Activated T-helper 1 cell treated with anti-CD3 and anti-CD28 coated beads, Interleukin-12 subunit alpha, Interleukin-12 subunit beta, Interleukin-2, Interleukin-4 antibody, amounts not matched to agents 30 ng/mL and 10 ng/mL and 1 ng/mL, durations not matched to agents 14 hours and 24 hours and 36 hours (primary cell): Measurements from ENCODE around the gene VWA1. TPM values are rescaled to one million over a fixed set of nuclear protein-coding genes. Genes with fewer than 3 reads are reported as not detected.

Experiments
- DNase-seq: peaks from one replicate; pipeline ENCODE4 v3.0.0; 2021; ENCODE audit warnings: low spot score
- H3K27ac Mint-ChIP-seq: one replicate; pipeline ENCODE4 v1.8.0; 2021; ENCODE audit warnings: mild to moderate bottlenecking, mixed read lengths
- H3K27me3 Mint-ChIP-seq: one replicate; pipeline ENCODE4 v1.8.0; 2022; ENCODE audit warnings: mild to moderate bottlenecking, moderate library complexity, mixed read lengths; ENCODE audit not compliant: insufficient read depth
- H3K36me3 Mint-ChIP-seq: one replicate; pipeline ENCODE4 v1.8.0; 2021; ENCODE audit warnings: low read depth, mixed read lengths
- H3K4me1 Mint-ChIP-seq: one replicate; pipeline ENCODE4 v1.8.0; 2021; ENCODE audit warnings: low read depth, mixed read lengths
- H3K4me3 Mint-ChIP-seq: one replicate; pipeline ENCODE4 v1.8.0; 2021; ENCODE audit warnings: mild to moderate bottlenecking, moderate library complexity, mixed read lengths
- H3K9me3 Mint-ChIP-seq: one replicate; pipeline ENCODE4 v1.8.0; 2021; ENCODE audit warnings: mixed read lengths
- intact Hi-C: fragments of 100-400 bp; cut with micrococcal nuclease; formaldehyde crosslinking; loops from one replicate; pipeline ENCODE4 v1.15.1; 2024
- total RNA-seq: library from RNA; stranded (reverse); gene quantifications from 2 replicates; pipeline ENCODE4 v1.2.3, GENCODE V29; 2022

VWA1 gene
- total RNA-seq, 1 donor from 2014 or later: 5.5 TPM

DNA sequence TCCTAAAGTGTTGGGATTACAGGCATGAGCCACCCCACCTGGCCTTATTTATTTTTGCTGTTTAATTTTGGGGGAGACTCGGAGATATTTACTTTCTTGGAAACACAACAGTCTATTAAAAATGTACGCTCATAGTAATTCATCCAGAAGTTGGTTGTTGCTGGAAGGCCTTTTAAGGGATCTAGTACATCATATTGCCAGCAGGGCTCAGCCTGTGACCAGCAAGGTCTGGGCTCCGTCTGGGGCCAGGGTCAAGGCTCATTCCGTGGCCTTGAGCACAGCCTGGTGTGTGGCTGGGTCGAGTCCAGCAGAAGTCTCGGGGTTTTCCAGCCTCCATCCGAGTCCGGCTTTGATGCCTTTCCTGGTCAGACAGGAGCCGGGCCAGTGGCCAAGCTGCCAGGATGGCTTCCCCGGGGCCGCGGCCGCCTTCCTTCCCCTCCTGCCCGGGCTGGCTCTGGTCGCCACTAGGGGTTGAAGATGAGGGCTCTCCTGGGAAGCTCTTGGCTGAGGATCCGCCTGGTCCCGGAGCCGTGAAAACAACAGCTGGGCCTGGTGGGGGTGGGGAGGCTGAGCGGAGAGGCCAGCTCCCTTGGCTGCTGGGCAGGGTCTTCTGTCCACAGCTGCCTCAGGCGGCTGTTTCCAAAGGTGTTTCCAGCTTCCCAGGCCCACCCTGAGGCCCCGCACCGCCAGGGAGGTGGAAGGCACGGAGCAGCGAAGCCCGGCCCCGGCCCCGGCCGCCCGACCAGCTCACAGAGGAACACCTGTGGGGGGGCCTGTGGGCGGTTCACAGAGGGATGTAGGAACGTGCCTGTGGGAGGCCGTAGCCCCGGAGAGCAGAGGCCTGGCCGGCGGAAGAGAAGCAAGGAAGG, 5.1 kb upstream of the VWA1 start:
- H3K9me3 Mint-ChIP-seq: no peaks in the 10 kb centered on the region
- H3K27me3 Mint-ChIP-seq: peaks cover 20% of the 10 kb centered on the region
- intact Hi-C loops: no loop called here
- DNase-seq: no peak
- H3K27ac Mint-ChIP-seq: no peak overlapping the region
- H3K36me3 Mint-ChIP-seq: no peaks in the 10 kb centered on the region
- H3K4me3 Mint-ChIP-seq: no peak overlapping the region
- H3K4me1 Mint-ChIP-seq: no peaks in the 10 kb centered on the region

DNA sequence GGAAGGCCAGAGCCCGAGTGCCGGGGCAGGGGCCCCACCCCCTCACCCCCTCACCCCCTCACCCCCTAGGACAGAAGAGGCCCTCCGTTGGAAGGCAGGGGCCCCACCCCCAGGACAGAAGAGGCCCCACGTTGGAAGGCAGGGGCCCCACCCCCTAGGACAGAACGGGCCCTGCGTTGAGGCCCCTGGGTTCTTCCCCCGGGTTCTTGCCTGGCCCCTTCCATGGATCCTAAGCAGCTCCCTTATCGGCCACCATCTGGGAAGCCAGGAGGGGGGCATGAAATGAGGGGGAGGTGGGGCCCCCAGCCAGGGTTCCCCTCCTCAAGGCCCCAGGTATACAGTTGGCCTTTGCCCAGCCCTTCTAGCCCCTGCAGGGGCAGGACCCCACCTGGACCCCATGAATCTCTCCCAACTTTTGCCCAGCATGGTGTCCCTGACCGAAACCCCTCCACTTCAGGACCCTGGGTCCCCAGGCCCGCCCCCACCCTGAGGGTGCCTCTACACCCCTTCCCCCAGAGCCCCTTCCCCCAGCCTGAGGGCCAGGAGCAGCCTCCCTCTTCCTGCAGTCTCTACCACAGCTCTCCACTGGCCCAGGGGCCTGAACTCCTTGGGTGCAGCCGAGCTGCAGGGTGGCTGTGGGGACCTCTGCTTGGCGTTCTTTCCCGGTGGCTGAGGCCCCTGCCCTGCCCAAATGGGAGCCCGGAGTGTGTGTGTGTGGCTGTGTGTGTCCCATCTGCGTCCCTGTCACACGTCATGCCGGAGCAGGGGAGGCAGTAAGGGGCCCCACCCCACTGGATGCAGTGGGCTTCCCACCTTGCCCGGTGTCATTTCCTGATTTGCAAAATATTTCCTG, 4.3 kb upstream of the VWA1 start:
- DNase-seq: no peak
- Mint-ChIP-seq H3K9me3 (no peaks in the 10 kb centered on the region), H3K36me3 (no peaks in the 10 kb centered on the region), H3K27me3 (peaks cover 20% of the 10 kb centered on the region), H3K4me1 (no peaks in the 10 kb centered on the region), H3K4me3 (no peak overlapping the region), H3K27ac (no peak overlapping the region)
- intact Hi-C loops: no loop called here

DNA sequence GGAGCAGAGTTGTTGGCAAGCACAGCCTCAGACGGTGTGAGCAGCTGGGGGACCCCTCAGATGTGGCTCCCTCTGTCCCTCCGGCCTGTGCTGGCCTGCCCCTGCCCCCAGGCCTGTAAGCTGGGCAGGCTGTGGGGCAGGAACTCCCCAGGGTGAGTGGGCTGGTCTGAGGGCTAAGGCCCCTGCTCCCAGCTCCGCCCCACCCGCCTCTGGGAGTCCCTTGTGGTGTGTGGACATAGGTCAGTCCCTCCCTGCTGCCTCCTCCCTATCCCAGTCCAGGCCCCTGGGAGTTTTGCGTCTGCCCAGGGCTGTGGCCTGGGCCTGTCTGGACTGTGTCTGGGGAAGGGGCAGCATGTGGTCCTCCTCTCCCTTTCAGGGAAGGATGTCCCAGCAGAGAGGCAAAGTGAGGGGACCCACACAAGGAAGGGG, 3.6 kb upstream of the VWA1 start:
- H3K27ac Mint-ChIP-seq: no peak overlapping the region
- no peaks in the 10 kb centered on the region for H3K9me3 Mint-ChIP-seq
- no peaks in the 10 kb centered on the region for H3K4me1 Mint-ChIP-seq
- intact Hi-C loops: no loop called here
- H3K36me3 Mint-ChIP-seq: no peaks in the 10 kb centered on the region
- H3K27me3 Mint-ChIP-seq: peaks cover 21% of the 10 kb centered on the region
- DNase-seq: no peak
- no peak overlapping the region for H3K4me3 Mint-ChIP-seq

DNA sequence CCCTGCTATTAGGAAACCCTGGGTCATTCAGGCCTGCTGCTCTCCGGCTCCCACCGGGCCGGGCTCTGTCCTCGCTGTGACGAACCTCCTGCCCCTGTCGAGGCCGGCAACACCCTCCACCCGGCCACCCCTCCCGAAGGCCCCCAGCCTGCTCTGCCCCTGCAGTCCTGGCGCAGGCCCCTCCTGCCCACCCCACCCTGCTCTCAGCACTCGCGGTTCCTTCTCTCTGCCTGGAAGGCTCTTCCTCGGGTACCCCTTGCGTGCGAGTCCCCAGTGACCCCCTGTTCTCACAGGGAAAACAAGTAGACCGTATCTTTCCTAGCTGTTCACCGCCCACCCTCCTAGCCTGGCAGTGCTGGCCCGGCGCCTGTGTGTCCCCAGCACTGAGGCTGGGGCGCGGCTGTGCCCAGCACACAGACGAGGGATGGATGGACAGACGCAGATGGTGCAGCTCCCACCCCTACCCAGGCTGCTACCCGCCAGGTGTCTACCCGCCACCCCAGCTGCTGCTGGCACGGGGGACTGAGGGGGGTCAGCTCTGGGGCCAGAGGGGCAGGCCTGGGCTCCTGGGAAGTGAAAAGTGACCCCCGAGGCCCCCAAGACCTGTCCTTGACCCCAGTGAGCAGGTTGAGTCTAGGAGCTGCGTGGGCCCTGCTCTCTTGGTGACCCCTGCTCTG, 3.1 kb upstream of the VWA1 start:
- no peaks in the 10 kb centered on the region for H3K36me3 Mint-ChIP-seq
- no peaks in the 10 kb centered on the region for H3K9me3 Mint-ChIP-seq
- H3K27ac Mint-ChIP-seq: no peak overlapping the region
- intact Hi-C loops: no loop called here
- no peaks in the 10 kb centered on the region for H3K4me1 Mint-ChIP-seq
- H3K4me3 Mint-ChIP-seq: no peak overlapping the region
- DNase-seq: no peak
- peaks cover 21% of the 10 kb centered on the region for H3K27me3 Mint-ChIP-seq

DNA sequence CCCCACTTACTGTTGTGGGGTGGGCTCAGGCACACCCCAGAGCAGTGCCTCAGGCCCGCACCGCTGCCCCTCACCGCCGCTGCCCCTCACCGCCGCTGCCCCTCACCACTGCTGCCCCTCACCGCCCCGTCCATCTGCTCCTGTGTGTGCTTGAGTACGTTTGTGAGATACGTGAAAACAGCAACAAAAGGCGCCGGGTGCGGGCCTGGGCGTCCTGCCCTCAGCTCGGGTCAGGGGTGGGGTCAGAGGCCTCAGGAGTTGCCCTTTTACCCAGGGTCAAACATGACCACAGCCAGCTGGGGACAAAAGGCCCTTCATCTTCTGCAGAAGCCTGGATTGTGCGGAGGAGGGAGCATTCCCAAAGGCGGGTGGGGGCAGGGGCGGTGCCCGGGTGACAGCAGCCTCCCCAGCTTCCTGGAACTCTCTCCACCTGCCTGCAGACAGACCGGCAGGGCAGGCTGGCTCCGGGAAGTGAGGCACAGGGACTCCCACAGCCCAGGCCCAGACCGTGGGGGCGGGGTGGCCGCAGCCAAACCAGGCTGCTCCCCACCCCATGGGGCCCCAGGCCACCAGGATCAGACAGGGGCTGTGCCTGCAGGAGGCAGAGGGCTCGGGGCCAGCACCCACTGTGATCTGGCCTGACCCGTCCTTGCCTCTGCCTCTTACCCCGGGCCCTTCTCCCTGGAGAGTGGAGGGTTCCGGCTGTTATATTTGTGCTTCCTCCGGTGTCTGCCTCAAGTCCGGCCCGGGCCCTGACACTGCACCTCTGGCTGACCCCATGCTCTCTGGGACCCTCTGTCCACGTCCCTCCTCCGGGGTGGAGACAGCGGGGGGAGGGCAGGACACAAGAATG, 2.3 kb upstream of the VWA1 start:
- intact Hi-C loops: no loop called here
- Mint-ChIP-seq H3K36me3 (no peaks in the 10 kb centered on the region), H3K4me1 (no peaks in the 10 kb centered on the region), H3K27me3 (peaks cover 21% of the 10 kb centered on the region), H3K4me3 (no peak overlapping the region), H3K9me3 (no peaks in the 10 kb centered on the region), H3K27ac (peak overlapping the region; percentile 55)
- DNase-seq: no peak

DNA sequence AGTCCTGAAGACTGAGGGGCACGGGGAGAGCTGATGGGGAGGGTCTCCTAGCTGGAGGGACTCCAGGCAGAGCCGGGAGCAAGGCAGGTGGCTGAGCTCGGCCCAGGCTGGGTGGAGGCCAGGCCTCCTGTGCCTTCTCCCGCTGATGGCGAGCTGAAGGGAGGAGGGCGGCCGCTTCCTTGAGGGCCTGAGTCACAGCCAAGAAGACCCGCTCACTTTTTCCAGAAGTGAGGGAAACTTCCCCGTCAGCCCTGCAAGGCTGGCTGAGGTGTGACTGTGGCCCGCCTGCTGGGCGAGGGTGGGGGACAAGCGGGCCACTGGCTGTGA, 1.7 kb upstream of the VWA1 start:
- Mint-ChIP-seq H3K4me1 (no peaks in the 10 kb centered on the region), H3K27me3 (peaks cover 15% of the 10 kb centered on the region), H3K27ac (peak overlapping the region; percentile 55), H3K4me3 (no peak overlapping the region), H3K9me3 (no peaks in the 10 kb centered on the region), H3K36me3 (no peaks in the 10 kb centered on the region)
- DNase-seq: no peak
- intact Hi-C loops: no loop called here

DNA sequence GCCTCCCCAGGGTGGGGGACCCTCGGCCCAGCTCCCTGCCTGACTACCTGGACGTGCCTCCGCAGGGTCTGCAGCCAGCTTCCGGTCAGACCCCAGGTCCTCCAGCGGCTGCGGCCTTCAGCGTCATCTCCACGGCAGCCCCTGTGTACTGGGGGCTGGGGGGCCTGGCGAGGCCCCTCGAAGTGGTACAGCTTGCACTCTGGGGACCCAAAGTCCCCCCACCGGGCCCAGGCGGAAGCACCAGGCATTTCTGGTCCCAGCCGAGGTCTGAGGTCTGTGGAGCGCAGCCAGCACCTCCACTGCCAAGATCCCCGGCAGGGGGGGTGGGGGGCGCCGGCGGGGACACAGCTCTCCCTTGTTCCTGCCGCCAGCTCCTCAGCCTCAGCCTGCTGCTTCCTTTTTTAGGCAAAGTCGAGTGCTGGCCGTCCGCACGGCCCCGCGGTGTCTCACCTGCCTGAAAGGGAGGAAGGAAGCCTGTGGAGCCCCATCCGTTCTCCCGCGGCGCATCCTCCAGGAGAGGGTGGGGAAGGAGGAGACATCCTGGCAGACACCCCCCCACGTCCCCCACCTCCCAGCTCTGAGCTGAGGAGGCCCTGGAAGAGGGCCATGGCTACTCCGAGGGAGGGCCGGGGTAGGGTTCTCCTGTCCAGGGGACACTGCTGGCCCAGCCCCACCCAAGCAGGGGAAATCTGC, 1.2 kb upstream of the VWA1 start:
- H3K27me3 Mint-ChIP-seq: peaks cover 12% of the 10 kb centered on the region
- no peaks in the 10 kb centered on the region for H3K36me3 Mint-ChIP-seq
- H3K9me3 Mint-ChIP-seq: no peaks in the 10 kb centered on the region
- no peaks in the 10 kb centered on the region for H3K4me1 Mint-ChIP-seq
- intact Hi-C loops: no loop called here
- no peak for DNase-seq
- H3K4me3 Mint-ChIP-seq: peak overlapping the region; percentile 1
- H3K27ac Mint-ChIP-seq: peak overlapping the region; percentile 55

DNA sequence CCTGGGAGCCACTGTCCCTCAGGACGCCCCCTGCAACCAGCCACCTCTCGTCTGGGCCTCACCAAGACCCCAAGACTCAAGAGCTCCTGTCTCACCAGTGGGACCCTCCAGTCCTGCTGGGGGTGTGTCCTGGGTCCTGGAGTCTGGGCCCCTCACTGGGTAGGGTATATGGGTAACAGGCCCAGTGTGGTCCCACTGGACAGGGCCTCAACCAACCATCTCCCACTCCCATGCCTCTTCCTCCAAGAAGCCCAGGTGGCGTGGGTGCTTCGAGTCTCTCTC, 725 bp upstream of the VWA1 start:
- H3K36me3 Mint-ChIP-seq: no peaks in the 10 kb centered on the region
- H3K27ac Mint-ChIP-seq: peak overlapping the region; percentile 40
- intact Hi-C loops: no loop called here
- no peaks in the 10 kb centered on the region for H3K9me3 Mint-ChIP-seq
- no peak for DNase-seq
- H3K27me3 Mint-ChIP-seq: peaks cover 8% of the 10 kb centered on the region
- peak overlapping the region; percentile 66 for H3K4me3 Mint-ChIP-seq
- H3K4me1 Mint-ChIP-seq: no peaks in the 10 kb centered on the region

DNA sequence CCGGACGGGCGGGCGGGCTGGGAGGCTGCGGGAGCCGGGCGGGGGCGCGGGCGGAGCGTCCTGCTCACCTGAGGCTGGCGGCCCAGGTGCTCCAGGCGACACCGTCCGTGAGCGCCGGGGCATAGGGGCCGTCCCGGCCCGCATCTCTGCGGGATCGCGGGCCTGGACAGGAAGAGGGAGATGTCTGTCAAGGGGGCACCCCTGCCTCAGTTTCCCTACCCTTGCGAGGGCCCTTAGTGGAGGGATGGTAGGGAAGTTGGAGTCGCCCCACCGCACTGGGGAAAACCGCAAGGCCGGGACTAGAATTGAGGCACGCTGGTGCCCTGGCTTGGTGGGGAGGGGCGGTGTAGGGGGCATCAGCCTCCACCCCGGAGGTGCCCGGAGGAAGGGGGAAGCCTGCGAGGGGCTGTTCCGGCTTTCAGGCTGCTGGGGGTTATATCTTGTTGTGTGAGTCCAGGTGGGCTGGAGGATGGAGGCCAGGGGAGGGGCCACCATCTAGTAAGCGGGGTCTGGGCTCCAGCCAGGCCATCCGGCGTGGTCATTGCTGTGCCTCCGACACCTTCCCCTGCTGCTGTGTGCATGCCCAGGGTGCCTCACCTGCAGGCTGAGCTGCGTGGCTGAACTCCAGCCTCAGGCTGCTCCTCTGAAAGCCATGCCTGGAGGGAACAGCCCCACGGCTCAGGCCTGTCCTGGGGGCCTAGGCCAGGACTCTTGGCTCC, 580 bp downstream of the VWA1 start:
- intact Hi-C loops: no loop called here
- no peaks in the 10 kb centered on the region for H3K9me3 Mint-ChIP-seq
- H3K27ac Mint-ChIP-seq: peak overlapping the region; percentile 29
- peaks cover 4% of the 10 kb centered on the region for H3K27me3 Mint-ChIP-seq
- no peaks in the 10 kb centered on the region for H3K4me1 Mint-ChIP-seq
- peak overlapping the region; percentile 51 for H3K4me3 Mint-ChIP-seq
- no peaks in the 10 kb centered on the region for H3K36me3 Mint-ChIP-seq
- no peak for DNase-seq

DNA sequence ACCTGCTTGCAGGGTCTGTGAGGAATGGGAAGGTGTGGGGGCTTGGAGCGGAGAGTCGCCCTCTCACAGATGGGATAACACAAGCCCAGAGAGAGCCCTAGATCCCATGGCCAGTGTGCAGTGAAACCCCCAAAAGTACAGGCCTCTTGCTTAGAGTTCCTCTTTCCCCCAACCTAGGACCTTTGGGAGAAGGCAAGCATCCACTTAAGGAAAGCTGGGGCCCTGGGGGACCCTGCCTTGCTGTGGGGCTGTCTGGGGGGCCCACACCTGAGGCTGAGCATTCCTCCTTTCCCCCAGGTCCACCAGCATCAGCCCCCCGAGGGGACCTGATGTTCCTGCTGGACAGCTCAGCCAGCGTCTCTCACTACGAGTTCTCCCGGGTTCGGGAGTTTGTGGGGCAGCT, 1.1 kb downstream of the VWA1 start:
- no peak overlapping the region for H3K27ac Mint-ChIP-seq
- H3K36me3 Mint-ChIP-seq: no peaks in the 10 kb centered on the region
- H3K27me3 Mint-ChIP-seq: peaks cover 2% of the 10 kb centered on the region
- H3K4me3 Mint-ChIP-seq: peak overlapping the region; percentile 51
- intact Hi-C loops: no loop called here
- H3K9me3 Mint-ChIP-seq: no peaks in the 10 kb centered on the region
- no peak for DNase-seq
- no peaks in the 10 kb centered on the region for H3K4me1 Mint-ChIP-seq

DNA sequence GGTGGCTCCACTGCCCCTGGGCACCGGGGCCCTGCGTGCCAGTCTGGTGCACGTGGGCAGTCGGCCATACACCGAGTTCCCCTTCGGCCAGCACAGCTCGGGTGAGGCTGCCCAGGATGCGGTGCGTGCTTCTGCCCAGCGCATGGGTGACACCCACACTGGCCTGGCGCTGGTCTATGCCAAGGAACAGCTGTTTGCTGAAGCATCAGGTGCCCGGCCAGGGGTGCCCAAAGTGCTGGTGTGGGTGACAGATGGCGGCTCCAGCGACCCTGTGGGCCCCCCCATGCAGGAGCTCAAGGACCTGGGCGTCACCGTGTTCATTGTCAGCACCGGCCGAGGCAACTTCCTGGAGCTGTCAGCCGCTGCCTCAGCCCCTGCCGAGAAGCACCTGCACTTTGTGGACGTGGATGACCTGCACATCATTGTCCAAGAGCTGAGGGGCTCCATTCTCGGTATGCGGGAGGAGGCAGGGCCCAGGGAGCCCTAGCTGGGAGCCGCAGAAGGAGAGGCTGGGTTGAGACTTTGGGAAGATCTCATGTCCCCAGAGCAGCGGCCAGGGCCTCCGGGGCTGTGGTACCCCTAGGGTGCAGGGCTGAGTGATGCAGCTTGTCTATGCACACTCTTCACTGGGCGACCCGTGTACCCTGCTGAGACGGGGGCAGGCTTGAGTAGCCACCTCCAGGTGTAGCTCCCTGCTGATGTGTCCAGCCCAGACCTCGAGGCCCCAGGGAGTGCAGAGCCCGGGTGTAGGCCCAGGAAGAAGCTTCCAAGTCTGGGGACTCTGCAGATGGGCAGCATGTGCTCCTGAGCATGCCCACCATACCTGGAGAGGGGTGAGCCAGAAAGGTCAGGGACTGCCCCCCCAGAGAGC, 1.8 kb downstream of the VWA1 start:
- peaks cover 2% of the 10 kb centered on the region for H3K27me3 Mint-ChIP-seq
- no peak for DNase-seq
- H3K4me3 Mint-ChIP-seq: no peak overlapping the region
- H3K27ac Mint-ChIP-seq: no peak overlapping the region
- intact Hi-C loops: no loop called here
- H3K36me3 Mint-ChIP-seq: no peaks in the 10 kb centered on the region
- H3K4me1 Mint-ChIP-seq: no peaks in the 10 kb centered on the region
- no peaks in the 10 kb centered on the region for H3K9me3 Mint-ChIP-seq
